GM18870 (cell line): Measurements from ENCODE around the gene SH3BGR.

ENCODE experiments used
- ATAC-seq: cut with Tn5 transposase; IDR thresholded peaks from one replicate; pipeline ENCODE4 v1.9.1; 2021; ENCODE audit warnings: moderate library complexity; ENCODE audit not compliant: unreplicated experiment

The SH3BGR gene

GRCh38 chr21:39454949-39455668, 3.3 kb downstream of the SH3BGR start:
- no peak for ATAC-seq

- ATAC-seq, result no peak
Measured at GRCh38 chr21:39456665-39457064, 4.9 kb downstream of the SH3BGR start.

- peak; percentile 82 for ATAC-seq
Measured at GRCh38 chr21:39461419-39461818, 9.6 kb downstream of the SH3BGR start.

GRCh38 chr21:39463308-39463707, 11.5 kb downstream of the SH3BGR start:
- ATAC-seq, result no peak

GRCh38 chr21:39466584-39466983, 14.8 kb downstream of the SH3BGR start:
- ATAC-seq, result no peak

- ATAC-seq, result no peak
Measured at GRCh38 chr21:39467746-39468145, 16.0 kb downstream of the SH3BGR start.

- ATAC-seq, result no peak
Measured at GRCh38 chr21:39468559-39468958, 16.8 kb downstream of the SH3BGR start.

GRCh38 chr21:39471598-39471997, 19.8 kb downstream of the SH3BGR start:
- ATAC-seq, result no peak

GRCh38 chr21:39472786-39473185, 21.0 kb downstream of the SH3BGR start:
- ATAC-seq, result no peak

- ATAC-seq, result no peak
Measured at GRCh38 chr21:39474611-39475010, 22.8 kb downstream of the SH3BGR start.

GRCh38 chr21:39479164-39479813, 27.5 kb downstream of the SH3BGR start:
- ATAC-seq, result no peak

GRCh38 chr21:39479814-39480182, 28.0 kb downstream of the SH3BGR start:
- ATAC-seq, result no peak

- ATAC-seq, result no peak
Measured at GRCh38 chr21:39480271-39480670, 28.5 kb downstream of the SH3BGR start.

- no peak for ATAC-seq
Measured at GRCh38 chr21:39481886-39482285, 30.1 kb downstream of the SH3BGR start.

GRCh38 chr21:39483917-39484316, 32.1 kb downstream of the SH3BGR start:
- no peak for ATAC-seq

- no peak for ATAC-seq
Measured at GRCh38 chr21:39484711-39485276, 33.0 kb downstream of the SH3BGR start.

GRCh38 chr21:39489380-39489924, 37.7 kb downstream of the SH3BGR start:
- no peak for ATAC-seq

GRCh38 chr21:39499156-39499555, 47.4 kb downstream of the SH3BGR start:
- ATAC-seq, result no peak

GRCh38 chr21:39502631-39503030, 50.9 kb downstream of the SH3BGR start:
- no peak for ATAC-seq

- ATAC-seq, result no peak
Measured at GRCh38 chr21:39503123-39503762, 51.5 kb downstream of the SH3BGR start.

- ATAC-seq, result no peak
Measured at GRCh38 chr21:39504230-39504629, 52.5 kb downstream of the SH3BGR start.

GRCh38 chr21:39510240-39510639, 58.5 kb downstream of the SH3BGR start:
- no peak for ATAC-seq
